GM19328 (cell line): Measurements from ENCODE around the gene ARHGAP45.
"Not testable (repeated sequence)": the region's sequence is repeated elsewhere in the genome, so short reads cannot be mapped to it uniquely, and the experiment has no call there.

Experiments
- ATAC-seq: cut with Tn5 transposase; IDR thresholded peaks from one replicate; pipeline ENCODE4 v1.9.1; 2021; ENCODE audit warnings: mild to moderate bottlenecking, moderate library complexity; ENCODE audit not compliant: unreplicated experiment

The ARHGAP45 gene, protein sequence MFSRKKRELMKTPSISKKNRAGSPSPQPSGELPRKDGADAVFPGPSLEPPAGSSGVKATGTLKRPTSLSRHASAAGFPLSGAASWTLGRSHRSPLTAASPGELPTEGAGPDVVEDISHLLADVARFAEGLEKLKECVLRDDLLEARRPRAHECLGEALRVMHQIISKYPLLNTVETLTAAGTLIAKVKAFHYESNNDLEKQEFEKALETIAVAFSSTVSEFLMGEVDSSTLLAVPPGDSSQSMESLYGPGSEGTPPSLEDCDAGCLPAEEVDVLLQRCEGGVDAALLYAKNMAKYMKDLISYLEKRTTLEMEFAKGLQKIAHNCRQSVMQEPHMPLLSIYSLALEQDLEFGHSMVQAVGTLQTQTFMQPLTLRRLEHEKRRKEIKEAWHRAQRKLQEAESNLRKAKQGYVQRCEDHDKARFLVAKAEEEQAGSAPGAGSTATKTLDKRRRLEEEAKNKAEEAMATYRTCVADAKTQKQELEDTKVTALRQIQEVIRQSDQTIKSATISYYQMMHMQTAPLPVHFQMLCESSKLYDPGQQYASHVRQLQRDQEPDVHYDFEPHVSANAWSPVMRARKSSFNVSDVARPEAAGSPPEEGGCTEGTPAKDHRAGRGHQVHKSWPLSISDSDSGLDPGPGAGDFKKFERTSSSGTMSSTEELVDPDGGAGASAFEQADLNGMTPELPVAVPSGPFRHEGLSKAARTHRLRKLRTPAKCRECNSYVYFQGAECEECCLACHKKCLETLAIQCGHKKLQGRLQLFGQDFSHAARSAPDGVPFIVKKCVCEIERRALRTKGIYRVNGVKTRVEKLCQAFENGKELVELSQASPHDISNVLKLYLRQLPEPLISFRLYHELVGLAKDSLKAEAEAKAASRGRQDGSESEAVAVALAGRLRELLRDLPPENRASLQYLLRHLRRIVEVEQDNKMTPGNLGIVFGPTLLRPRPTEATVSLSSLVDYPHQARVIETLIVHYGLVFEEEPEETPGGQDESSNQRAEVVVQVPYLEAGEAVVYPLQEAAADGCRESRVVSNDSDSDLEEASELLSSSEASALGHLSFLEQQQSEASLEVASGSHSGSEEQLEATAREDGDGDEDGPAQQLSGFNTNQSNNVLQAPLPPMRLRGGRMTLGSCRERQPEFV

DNA sequence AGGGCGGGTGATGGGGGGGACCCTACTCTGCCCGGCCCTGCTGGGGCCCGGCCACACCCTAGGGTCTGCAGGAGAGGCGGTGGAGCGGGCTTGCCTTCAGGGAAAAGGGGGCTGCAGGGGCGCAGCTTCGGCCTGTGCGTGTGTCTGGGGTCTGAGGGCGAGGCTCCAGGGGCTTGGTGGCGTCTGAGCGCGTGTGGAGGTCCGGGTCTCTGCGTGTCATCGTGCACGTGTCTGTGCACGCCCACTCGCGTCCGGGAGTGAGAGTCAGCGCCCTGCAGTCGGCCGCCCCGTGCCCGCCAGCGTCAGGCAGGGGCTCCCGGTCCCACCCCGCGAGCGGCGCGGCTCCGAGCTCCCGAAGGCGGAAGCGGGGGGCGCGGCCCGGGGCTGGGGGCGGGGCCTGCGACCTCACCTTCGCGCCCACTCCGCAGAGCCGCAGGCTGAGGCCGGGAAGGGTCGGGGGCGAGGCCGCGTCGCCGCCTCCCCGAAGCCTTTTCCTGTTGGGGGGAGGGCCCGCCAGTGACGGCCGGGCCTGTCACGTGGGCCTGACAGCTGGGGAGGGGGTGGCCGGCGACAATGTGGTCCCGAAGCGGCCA is at the start of gene ARHGAP45:
TSS of gene ARHGAP45 (plus strand) at position 420 of the 593 bp plus-strand sequence. CDS start 239 bp downstream, outside the sequence.
- no peak for ATAC-seq

DNA sequence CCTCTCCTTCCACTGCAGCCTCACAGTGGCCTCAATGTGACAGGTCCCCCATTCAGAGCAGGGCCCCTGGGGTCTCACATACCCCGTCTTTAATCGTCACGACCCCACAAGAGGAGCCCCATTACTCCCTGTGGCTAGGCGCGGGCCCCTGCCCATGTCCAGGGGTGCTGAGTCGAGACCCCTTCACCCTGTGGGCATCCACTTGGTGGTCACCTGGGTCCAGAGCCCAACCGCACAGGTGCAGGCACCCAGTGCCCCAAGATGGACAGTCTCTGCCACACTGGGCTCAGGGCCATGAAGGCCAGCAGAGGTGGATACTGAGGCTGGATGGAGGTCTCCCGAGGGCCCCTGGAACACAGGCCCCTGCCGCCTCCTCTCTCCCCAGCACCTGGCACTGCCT is 49.1 kb upstream of the ARHGAP45 start:
- no peak for ATAC-seq

DNA sequence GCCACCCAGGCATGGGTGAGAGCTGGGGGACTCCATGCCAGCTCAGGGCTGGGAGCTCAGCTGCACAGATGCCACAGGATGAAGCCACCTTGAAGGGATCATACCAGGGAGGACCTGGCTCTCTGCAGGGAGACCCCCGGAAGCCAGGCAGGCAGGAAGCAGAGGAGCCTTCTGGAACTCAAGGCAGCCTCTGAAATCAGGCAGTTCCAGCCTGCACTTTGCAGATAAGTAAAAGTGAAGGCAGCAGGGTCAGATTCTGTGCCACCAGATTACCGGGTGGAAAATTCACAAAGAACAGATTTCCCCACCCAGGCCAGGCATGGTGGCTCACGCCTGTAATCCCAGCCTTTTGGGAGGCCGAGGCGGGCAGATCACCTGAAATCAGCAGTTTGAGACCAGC is 48.6 kb upstream of the ARHGAP45 start:
- no peak for ATAC-seq

DNA sequence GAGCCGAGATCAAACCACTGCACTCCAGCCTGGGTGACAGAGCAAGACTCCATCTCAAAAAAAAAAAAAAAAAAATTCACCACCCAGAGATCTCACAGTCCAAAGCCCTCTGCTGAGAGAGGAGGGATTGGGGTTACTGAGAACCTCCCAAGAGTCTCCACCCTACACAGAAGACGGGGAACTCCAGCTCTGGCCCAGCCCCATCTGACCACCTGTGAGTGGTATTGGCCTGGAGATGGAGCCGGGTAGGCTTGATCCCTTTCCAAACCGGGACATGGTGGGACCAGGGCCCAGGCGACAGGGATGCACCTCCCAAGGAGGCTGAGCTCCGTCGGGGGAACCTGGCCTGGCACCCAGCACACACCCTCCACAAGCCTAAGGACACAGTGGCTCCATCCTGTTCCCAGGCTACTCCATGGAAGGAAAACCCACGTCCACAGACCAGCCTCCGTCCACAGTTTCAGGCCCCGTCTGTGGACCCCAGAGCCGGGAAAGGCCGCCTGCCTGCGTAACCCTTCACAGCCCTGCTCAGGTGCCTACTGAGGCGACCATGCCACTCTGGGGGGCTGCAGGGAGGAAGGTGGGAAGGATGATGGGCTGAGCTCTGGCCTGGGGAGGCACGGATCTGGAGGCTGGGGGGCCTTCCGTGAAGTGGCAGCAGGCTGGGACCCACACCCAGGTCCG is 47.9 kb upstream of the ARHGAP45 start:
- ATAC-seq = no peak

DNA sequence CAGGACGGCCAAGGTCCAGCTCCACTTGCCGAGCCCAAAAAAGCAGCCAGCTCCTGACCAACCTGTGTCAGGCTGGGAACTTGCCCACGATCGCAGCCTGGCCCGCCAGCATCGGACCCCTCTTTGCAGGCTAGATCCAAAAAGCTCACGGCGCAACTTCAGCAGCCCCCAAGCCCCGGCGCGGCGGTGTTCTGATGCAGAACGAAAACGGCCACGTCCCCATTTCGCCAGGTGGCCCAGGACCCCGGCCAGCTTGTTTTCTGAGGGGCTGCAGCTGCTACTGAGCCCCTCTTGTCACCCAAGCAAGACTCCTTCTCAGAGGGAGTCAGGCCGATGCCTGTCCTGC is 47.4 kb upstream of the ARHGAP45 start:
- no peak for ATAC-seq

DNA sequence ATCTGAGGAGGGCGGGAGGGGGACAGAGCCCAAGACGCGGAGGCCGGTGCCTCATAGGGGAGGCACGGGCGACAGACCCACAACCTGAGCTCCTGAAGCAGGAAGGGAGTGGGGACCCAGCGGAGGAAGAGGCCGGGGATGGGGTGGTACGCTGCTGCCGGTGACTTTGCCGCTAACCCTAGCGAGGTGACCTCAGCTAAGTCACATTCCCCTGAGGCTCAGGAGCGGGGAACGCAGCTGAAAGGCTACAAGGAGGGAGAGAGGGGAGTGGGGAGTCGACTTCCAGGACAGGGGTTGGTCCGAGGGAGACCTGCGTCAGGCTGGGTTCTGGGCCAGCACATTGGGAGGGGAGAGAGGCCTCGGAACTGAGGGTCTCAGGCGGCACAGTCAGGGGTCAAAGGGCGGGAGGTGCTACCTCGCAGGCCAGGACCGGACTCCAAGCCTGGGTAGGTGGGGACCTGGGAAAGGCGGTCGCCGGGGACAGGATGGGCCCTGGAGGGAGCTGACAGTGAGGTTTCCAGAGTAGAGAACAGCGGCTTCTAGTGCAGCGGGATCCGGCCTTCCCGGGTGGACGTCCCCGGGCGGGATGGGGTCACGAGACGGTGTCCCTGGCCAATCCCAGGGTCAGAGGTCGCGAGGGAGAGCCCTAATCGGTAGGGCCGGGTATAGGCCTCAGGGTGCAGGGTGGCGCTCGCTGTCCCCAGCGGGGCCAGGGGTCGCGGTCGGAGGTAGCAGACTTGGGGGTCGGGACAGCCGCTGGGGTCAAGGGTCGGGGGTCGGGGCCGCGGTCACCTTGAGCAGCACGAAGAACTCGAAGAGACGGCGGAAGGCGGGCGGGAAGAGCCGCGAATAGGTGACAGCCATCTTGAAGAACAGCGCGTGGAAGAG is 46.7 kb upstream of the ARHGAP45 start:
- ATAC-seq = no peak

DNA sequence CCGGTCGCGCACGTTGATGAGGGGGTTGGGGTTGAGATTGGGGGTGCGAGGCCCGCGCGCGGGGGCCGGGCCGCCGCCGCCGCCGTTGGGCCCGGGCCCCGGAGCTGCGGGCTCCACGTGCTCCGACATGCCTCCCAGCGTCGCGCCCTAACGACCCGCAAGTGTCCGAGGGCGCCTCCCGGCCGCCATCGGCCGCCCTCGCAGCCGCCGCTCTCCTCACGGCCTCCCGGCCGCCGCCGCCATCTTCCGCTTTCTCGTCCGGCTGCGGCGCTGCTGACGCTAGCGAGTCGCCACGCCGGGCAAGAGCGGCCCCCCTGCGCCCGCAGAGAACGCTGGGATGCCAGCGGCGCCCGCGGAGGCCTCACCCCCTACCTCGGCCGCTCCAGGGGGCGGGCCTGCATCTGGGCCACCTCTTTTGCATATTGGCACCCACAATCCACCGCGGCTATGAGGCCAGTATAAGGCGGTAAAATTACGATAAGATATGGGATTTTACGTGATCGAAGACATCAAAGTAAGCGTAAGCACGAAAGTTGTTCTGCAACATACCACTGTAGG is 46.0 kb upstream of the ARHGAP45 start, which contains the start of gene TMEM259:
TSS of gene TMEM259 (minus strand) at position 256 of the 558 bp plus-strand sequence. CDS start at position 129, 127 bp downstream.
- peak; percentile 73 for ATAC-seq

DNA sequence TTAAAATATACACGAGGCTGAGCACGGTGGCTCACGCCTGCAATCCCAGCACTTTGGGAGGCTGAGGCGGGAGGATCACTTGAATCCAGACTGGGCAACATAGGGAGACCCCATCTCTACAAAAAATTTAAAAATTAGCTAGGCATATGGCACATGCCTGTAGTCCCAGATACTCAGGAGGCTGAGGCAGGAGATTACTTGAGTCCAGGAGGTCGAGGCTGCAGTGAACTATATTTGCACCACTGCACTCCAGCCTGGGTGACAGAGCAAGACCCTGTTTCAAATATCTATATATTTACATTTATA is 43.1 kb upstream of the ARHGAP45 start:
- ATAC-seq = not testable (repeated sequence)

DNA sequence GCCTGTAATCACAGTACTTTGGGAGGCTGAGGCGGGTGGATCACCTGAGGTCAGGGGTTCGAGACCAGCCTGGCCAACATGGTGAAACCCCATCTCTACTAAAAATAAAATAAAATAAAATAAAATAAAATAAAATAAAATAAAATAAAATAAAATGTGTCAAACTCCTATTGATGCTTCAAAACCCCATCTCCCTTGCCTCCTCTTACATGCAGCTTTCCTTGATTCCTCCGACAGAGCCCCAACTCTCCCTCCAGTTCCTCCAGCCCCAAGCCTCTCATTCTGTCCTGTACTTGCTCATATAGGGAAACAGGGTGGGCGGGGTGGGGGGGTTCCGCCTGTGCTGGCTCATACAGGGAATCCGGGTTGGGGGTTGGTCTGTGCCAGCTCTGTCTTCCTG is 41.9 kb upstream of the ARHGAP45 start:
- ATAC-seq = not testable (repeated sequence)

DNA sequence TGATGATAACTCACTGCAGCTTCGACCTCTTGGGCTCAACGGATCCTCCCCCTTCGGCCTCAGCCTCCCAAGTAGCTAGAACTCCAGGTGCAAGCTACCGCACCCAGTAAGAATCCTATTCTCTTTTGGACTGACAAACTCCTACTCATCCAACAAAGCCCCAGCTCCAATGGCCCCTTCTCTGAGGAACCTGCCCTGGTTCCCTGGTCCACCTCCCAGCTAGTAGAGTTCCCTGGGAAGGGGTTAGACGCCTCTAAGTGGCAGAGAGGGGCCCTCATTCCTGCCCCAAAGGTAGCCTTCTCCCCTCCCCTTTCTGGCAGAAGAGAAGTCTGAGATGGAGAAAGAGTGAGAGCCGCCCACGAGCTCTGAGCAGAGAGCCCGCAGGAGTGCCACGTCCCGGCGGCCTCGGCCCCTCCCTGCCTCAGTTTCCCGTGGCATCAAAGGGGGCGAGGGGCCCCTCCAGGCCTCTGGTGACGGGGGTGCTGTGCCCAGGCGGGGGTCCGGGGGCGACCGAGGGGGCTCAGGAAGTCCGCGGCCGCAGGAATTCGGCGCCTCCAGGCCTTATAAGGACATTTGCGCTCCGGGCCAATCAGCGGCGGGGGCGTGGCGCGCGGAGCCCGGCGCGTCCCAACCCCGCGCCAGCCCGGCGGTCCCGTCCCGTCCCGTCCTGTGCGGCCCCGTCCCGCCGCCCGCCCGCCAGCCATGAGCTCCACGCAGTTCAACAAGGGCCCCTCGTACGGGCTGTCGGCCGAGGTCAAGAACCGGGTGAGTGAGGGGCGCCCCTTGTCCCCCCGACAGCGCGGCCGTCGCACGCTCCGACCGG is 40.8 kb upstream of the ARHGAP45 start, which contains the start of gene CNN2:
TSS of gene CNN2 (plus strand) at position 649 of the 823 bp plus-strand sequence. CDS start at position 703, 54 bp downstream.
- no peak for ATAC-seq

DNA sequence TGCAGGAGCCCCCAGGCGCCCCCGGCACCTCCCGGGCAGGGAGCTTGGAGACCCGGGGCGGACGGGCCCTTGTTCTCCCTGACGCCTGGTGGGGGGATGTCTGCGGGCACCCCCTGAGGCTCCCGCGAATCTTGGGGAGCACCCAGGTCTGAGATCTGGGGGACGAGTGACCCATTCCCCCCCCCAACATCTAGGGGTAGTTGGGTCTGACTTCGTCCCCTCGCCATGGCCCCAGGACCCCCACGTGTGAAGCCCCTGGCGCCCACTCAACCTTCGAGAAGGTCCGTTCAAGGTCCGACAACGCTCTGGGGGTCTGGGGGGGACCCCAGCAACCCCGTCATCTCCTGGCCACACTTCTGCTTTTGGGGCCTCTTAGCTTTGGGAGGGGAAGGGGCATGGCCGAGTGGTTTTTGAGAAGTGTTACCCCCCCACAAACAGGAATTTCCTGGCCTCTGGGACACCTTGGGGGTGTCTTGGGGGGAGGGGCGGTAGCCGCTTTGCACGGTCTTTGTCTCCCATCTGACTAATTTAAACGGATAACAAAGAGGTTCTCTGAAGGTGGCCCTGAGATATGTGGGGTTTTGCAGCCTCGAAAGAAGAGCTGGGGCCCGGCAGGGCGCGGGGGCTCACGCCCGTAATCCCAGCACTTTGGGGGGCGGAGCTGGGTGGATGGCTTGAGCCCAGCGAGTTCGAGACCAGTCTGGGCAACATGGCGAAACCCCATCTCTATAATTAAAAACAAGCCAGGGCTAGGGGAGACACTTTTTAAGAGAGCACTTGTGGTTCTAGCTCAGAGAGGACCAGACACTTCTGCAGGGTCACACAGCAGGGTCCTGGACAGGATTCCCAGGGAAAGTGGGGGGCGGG is 40.0 kb upstream of the ARHGAP45 start:
- ATAC-seq = no peak

DNA sequence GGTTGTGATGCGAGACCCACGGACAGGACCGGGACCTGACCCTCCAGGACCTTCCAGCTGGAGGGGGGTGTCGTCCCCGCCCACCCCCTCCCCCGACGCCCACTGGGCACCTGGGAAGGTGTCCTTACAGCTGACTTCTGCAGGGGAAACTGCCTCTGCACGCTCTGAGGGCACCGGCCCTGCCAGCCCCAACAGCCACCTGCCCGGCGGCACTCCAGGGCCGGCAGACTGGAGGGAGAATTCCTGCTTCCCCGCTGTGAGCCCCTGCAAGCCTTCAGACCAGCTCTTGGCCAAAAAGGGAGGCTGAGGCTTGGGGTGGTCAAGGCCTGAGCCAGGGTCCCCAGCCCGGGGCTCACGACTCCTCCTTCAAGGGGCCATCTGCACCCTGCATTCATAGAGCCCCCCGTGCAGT is 39.3 kb upstream of the ARHGAP45 start:
- no peak for ATAC-seq

DNA sequence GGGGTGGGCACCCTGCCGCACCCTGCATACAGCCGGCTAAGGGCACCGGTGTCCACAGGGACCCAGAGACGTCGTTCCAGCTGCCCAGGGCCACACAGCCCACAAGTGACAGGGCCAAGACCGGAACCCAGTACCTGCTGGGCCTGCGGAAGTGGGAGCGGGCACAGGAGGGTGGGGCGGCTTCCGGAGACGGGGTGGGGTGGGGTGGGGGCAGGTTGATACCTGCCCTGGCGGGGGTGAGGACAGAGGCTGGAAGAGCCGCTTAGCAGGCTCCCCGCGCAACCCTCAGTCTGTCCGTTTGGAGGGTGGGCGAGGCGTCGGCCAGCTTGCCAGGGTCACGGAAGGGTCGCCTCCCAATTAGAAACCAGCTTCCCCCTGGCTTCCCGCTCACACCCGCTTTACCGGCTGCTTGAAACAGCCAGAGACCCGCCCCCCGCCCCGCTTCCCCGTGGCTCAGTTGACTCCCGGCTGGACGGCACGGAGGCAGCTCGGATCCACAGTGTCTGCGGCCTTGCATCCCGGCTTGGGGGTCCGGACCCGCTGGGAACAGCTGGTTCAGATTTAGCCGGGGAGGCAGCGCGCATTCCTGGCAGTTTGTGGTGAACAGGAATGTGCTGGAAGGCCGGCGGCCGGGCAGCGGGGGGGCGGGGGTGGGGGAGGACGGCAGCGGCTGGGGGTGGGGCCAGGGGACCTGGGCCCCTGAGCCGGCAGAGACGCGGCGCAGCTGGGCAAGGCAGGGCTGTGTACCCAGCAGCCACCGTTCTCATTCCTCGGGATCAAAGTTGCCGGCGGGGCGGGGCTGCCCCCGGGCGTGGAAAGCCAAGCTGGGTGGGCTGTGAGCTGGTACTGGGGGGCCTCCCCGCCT is 38.7 kb upstream of the ARHGAP45 start:
- no peak for ATAC-seq

DNA sequence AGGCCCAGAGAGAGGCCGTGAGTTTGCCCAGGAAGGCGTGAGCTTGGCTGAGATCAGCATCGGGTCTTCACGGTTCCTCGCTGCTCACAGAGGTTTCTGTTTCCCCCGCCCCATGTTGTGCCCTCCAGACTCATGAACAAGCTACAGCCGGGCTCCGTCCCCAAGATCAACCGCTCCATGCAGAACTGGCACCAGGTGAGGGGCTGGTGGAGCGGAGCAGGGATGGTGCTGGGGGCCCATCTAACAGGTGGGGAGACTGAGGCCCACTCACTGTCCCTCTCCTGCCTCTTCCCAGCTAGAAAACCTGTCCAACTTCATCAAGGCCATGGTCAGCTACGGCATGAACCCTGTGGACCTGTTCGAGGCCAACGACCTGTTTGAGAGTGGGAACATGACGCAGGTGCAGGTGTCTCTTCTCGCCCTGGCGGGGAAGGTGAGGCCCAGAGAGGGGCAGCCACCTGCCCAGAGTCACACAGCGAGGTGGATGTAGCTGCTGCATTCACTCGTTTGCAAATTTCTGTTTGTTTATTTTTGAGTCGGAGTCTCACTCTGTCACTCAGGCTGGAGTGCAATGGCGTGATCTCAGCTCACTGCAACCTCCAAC is 34.6 kb upstream of the ARHGAP45 start:
- no peak for ATAC-seq

DNA sequence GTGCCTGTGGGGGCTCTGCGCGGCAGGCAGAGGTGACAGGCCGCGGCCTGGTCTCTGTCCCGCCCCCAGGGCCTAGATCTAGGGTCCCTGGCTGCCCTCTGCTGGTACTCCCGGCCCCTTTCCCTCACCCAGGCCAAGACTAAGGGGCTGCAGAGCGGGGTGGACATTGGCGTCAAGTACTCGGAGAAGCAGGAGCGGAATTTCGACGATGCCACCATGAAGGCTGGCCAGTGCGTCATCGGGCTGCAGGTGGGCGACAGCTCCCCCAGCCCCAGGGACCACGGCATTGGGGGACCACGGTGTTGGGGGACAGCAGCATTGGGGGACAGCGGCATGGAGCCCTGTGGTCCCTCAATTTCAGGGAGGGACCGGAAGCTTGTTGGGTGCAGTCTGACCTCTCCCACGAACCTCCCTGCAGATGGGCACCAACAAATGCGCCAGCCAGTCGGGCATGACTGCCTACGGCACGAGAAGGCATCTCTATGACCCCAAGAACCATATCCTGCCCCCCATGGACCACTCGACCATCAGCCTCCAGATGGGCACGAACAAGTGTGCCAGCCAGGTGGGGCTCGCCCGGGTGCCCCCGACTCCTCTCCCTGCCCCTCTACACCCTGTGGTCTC is 30.9 kb upstream of the ARHGAP45 start:
- no peak for ATAC-seq
